NT2/D1 (cell line): Measurements from ENCODE around the gene NPAS3.

Experiments used
- SUZ12 ChIP-seq: IDR thresholded peaks from 2 replicates; pipeline ENCODE4 v1.6.1; 2011; ENCODE audit not compliant: insufficient read length, insufficient read depth; ENCODE audit errors: extremely low read depth
- ZNF274 ChIP-seq: IDR thresholded peaks from 2 replicates; pipeline ENCODE4 v1.6.1; 2011; ENCODE audit warnings: mild to moderate bottlenecking, low read depth, low read length

- TF ChIP-seq SUZ12 = no peak
- TF ChIP-seq ZNF274 = no peak
Observed at GRCh38 chr14:33780035-33780434, 841.4 kb downstream of the NPAS3 start.
